Measurements from ENCODE around the gene PREB.

- TF ChIP-seq, protein P1, sequence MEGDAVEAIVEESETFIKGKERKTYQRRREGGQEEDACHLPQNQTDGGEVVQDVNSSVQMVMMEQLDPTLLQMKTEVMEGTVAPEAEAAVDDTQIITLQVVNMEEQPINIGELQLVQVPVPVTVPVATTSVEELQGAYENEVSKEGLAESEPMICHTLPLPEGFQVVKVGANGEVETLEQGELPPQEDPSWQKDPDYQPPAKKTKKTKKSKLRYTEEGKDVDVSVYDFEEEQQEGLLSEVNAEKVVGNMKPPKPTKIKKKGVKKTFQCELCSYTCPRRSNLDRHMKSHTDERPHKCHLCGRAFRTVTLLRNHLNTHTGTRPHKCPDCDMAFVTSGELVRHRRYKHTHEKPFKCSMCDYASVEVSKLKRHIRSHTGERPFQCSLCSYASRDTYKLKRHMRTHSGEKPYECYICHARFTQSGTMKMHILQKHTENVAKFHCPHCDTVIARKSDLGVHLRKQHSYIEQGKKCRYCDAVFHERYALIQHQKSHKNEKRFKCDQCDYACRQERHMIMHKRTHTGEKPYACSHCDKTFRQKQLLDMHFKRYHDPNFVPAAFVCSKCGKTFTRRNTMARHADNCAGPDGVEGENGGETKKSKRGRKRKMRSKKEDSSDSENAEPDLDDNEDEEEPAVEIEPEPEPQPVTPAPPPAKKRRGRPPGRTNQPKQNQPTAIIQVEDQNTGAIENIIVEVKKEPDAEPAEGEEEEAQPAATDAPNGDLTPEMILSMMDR (IDR thresholded peaks at IDR 0.05): peak; percentile 81
- TF ChIP-seq EZH2phosphoT487 (IDR thresholded peaks at IDR 0.05) (no peak), EZH2 (IDR thresholded peaks at IDR 0.05) (peak; percentile 37)
Observed at GRCh38 chr2:27086090-27086723, 48.2 kb downstream of the PREB start.
